GM12878 (cell line): ENCODE data around the gene TBC1D10B.

Experiments used
- CTCF ChIP-seq, 3 experiments: IDR thresholded peaks in 2 of 3; conservative IDR thresholded peaks in 1 of 3; 2 replicates each; pipeline ENCODE4 v1.5.1; 2011; ENCODE audit warnings: low read depth in 3 of 3, low read length in 3 of 3, mild to moderate bottlenecking in 3 of 3, control low read depth in 2 of 3, moderate library complexity in 2 of 3, inconsistent platforms in 1 of 3, mixed read lengths in 1 of 3; ENCODE audit not compliant: control insufficient read depth in 2 of 3, insufficient read depth in 1 of 3; ENCODE audit errors: extremely low read depth in 1 of 3
- PML ChIP-seq: IDR thresholded peaks from 2 replicates; pipeline ENCODE4 v1.6.1; 2012; ENCODE audit warnings: low read length, inconsistent platforms
- POLR2A ChIP-seq: IDR thresholded peaks from 2 replicates; pipeline ENCODE4 v1.6.1; 2011; ENCODE audit warnings: low read depth, mild to moderate bottlenecking, low read length
- RCOR1 ChIP-seq: conservative IDR thresholded peaks from 2 replicates; pipeline ENCODE4 v1.6.1; 2012; ENCODE audit warnings: low read depth, low read length, improper control_type of control experiment
- SMAD1 ChIP-seq: fragments of 450-650 bp; IDR thresholded peaks from 2 replicates; pipeline ENCODE4 v1.6.1; 2018; ENCODE audit warnings: mild to moderate bottlenecking, low read depth; ENCODE audit not compliant: partially characterized antibody

GRCh38 chr16:30413112-30413806 is 43.0 kb upstream of the TBC1D10B start:
- TF ChIP-seq CTCF (IDR thresholded peaks at IDR 0.05 in 2 of 3, conservative IDR thresholded peaks at IDR 0.05 in 1 of 3; ENCODE audit: control insufficient read depth in 2 of 3, extremely low read depth in 1 of 3, insufficient read depth in 1 of 3, low read depth in 3 of 3, low read length in 3 of 3) = no peak
- TF ChIP-seq RCOR1 = no peak
- TF ChIP-seq POLR2A = no peak
- TF ChIP-seq PML = no peak
- no peak for TF ChIP-seq SMAD1
